H9 (cell line): ENCODE results near the gene HEXD. TPM values are rescaled to one million over a fixed set of nuclear protein-coding genes. Genes with fewer than 3 reads are reported as not detected.

ENCODE experiments used
- DNase-seq: peaks from one replicate; pipeline ENCODE4 v3.0.0-alpha.2; 2017
- H2AFZ ChIP-seq: one replicate; pipeline ENCODE4 v1.6.1; 2013; ENCODE audit warnings: mild to moderate bottlenecking, low read length, control low read depth, moderate library complexity
- H2AK5ac ChIP-seq: 2 replicates; pipeline ENCODE4 v1.6.1; 2013; ENCODE audit warnings: low read length, control low read depth, mixed read lengths; ENCODE audit not compliant: insufficient read length
- H2BK120ac ChIP-seq: one replicate; pipeline ENCODE4 v1.6.1; 2013; ENCODE audit warnings: low read depth, mild to moderate bottlenecking, low read length, control low read depth, inconsistent platforms; ENCODE audit not compliant: poor library complexity, severe bottlenecking
- H2BK12ac ChIP-seq: 2 replicates; pipeline ENCODE4 v1.6.1; 2013; ENCODE audit warnings: low read length, control low read depth, mixed read lengths, low read depth; ENCODE audit not compliant: insufficient read length
- H2BK15ac ChIP-seq: 2 replicates; pipeline ENCODE4 v1.6.1; 2013; ENCODE audit warnings: low read depth, low read length, control low read depth
- H2BK20ac ChIP-seq: one replicate; pipeline ENCODE4 v1.6.1; 2013; ENCODE audit warnings: low read depth, mild to moderate bottlenecking, low read length, control low read depth, inconsistent platforms; ENCODE audit not compliant: poor library complexity, severe bottlenecking
- H2BK5ac ChIP-seq: 2 replicates; pipeline ENCODE4 v1.6.1; 2013; ENCODE audit warnings: low read length, control low read depth, mixed read lengths; ENCODE audit not compliant: insufficient read length
- H3K14ac ChIP-seq: 2 replicates; pipeline ENCODE4 v1.6.1; 2013; ENCODE audit warnings: low read length, control low read depth; ENCODE audit not compliant: insufficient read depth
- H3K18ac ChIP-seq: 2 replicates; pipeline ENCODE4 v1.6.1; 2013; ENCODE audit warnings: low read depth, mild to moderate bottlenecking, mixed read lengths, low read length, control low read depth; ENCODE audit not compliant: insufficient read length
- H3K23ac ChIP-seq: 2 replicates; pipeline ENCODE4 v1.6.1; 2013; ENCODE audit warnings: low read length, control low read depth, mixed read lengths, low read depth; ENCODE audit not compliant: insufficient read length
- H3K23me2 ChIP-seq: 2 replicates; pipeline ENCODE4 v1.6.1; 2013; ENCODE audit warnings: low read depth, mild to moderate bottlenecking, mixed read lengths, low read length, control low read depth; ENCODE audit not compliant: insufficient read length, poor library complexity, severe bottlenecking
- H3K27ac ChIP-seq: 2 replicates; pipeline ENCODE4 v1.5.1; 2013; ENCODE audit warnings: low read length, control low read depth, mixed read lengths, low read depth; ENCODE audit not compliant: insufficient read length
- H3K27me3 ChIP-seq: 2 replicates; pipeline ENCODE4 v1.6.1; 2013; ENCODE audit warnings: low read length, control low read depth, inconsistent platforms; ENCODE audit not compliant: insufficient read depth
- H3K4ac ChIP-seq: 2 replicates; pipeline ENCODE4 v1.6.1; 2013; ENCODE audit warnings: low read depth, mild to moderate bottlenecking, control low read depth, inconsistent platforms, low read length, moderate library complexity
- H3K4me1 ChIP-seq: 2 replicates; pipeline ENCODE4 v1.6.1; 2013; ENCODE audit warnings: low read length, control low read depth, inconsistent platforms; ENCODE audit not compliant: insufficient read depth
- H3K4me2 ChIP-seq: 2 replicates; pipeline ENCODE4 v1.6.1; 2013; ENCODE audit warnings: low read length, control low read depth, mixed read lengths; ENCODE audit not compliant: insufficient read length, insufficient read depth
- H3K56ac ChIP-seq: 2 replicates; pipeline ENCODE4 v1.6.1; 2013; ENCODE audit warnings: low read depth, mild to moderate bottlenecking, mixed read lengths, low read length, control low read depth; ENCODE audit not compliant: insufficient read length
- H3K79me1 ChIP-seq: 2 replicates; pipeline ENCODE4 v1.6.1; 2013; ENCODE audit warnings: low read depth, mild to moderate bottlenecking, moderate library complexity, low read length, control low read depth, inconsistent platforms; ENCODE audit not compliant: insufficient read depth, poor library complexity, severe bottlenecking
- H3K79me2 ChIP-seq: 2 replicates; pipeline ENCODE4 v1.6.1; 2013; ENCODE audit warnings: low read length, control low read depth, inconsistent platforms; ENCODE audit not compliant: insufficient read depth
- H3K9ac ChIP-seq: 2 replicates; pipeline ENCODE4 v1.6.1; 2013; ENCODE audit warnings: low read length, control low read depth, mixed read lengths; ENCODE audit not compliant: insufficient read length; ENCODE audit errors: extremely low read depth
- H3K9me3 ChIP-seq: one replicate; pipeline ENCODE4 v1.6.1; 2013; ENCODE audit warnings: low read depth, low read length, inconsistent platforms; ENCODE audit not compliant: control insufficient read depth
- H3T11ph ChIP-seq: one replicate; pipeline ENCODE4 v1.6.1; 2013; ENCODE audit warnings: mild to moderate bottlenecking, low read length, control low read depth, inconsistent platforms
- H4K20me1 ChIP-seq: one replicate; pipeline ENCODE4 v1.6.1; 2013; ENCODE audit not compliant: control insufficient read depth, insufficient read length, insufficient read depth
- H4K5ac ChIP-seq: 2 replicates; pipeline ENCODE4 v1.6.1; 2013; ENCODE audit warnings: low read depth, mild to moderate bottlenecking, mixed read lengths, low read length, control low read depth; ENCODE audit not compliant: insufficient read length
- H4K8ac ChIP-seq: replicated peaks from 2 replicates; pipeline ENCODE4 v1.6.1; 2013; ENCODE audit warnings: low read length, control low read depth, mixed read lengths, low read depth; ENCODE audit not compliant: insufficient read length
- H4K91ac ChIP-seq: 2 replicates; pipeline ENCODE4 v1.6.1; 2013; ENCODE audit warnings: low read depth, mild to moderate bottlenecking, moderate library complexity, mixed read lengths, low read length, control low read depth; ENCODE audit not compliant: insufficient read length
- H3K27ac Mint-ChIP-seq, 3 experiments: 2 replicates in 2 of 3; 3 replicates in 1 of 3; pipeline ENCODE4 v1.8.0; 2020 to 2021; ENCODE audit warnings: mixed read lengths in 3 of 3, mild to moderate bottlenecking in 1 of 3, moderate library complexity in 1 of 3
- H3K27me3 Mint-ChIP-seq: 2 replicates; pipeline ENCODE4 v1.8.0; 2021; ENCODE audit warnings: low read depth, mild to moderate bottlenecking, moderate library complexity, mixed read lengths
- H3K36me3 Mint-ChIP-seq, 3 experiments: 2 replicates in 2 of 3; 3 replicates in 1 of 3; pipeline ENCODE4 v1.8.0; 2020 to 2021; ENCODE audit warnings: low read depth in 3 of 3, mixed read lengths in 3 of 3; ENCODE audit not compliant: insufficient read depth in 1 of 3
- H3K4me1 Mint-ChIP-seq, 2 experiments: 2 replicates each; pipeline ENCODE4 v1.8.0; 2020; ENCODE audit warnings: mixed read lengths in 2 of 2
- H3K4me3 Mint-ChIP-seq, 2 experiments: 2 replicates in 1 of 2; 3 replicates in 1 of 2; pipeline ENCODE4 v1.8.0; 2020 to 2021; ENCODE audit warnings: mild to moderate bottlenecking in 2 of 2, mixed read lengths in 2 of 2, moderate library complexity in 1 of 2
- H3K9me3 Mint-ChIP-seq, 2 experiments: 2 replicates in 1 of 2; 3 replicates in 1 of 2; pipeline ENCODE4 v1.8.0; 2020; ENCODE audit warnings: mild to moderate bottlenecking in 2 of 2, mixed read lengths in 2 of 2, moderate library complexity in 1 of 2
- CTCF ChIP-seq: fragments of 200-600 bp; sonication (generic); conservative IDR thresholded peaks from 3 replicates; pipeline ENCODE4 v1.8.0; 2021; ENCODE audit warnings: antibody characterized with exemption, mild to moderate bottlenecking
- WGBS: extraction: QIAGEN DNeasy Blood & Tissue Kit; methylation state at CpG from one replicate; pipeline ENCODE4 v1.1.7; 2013; ENCODE audit warnings: missing lambda C conversion rate, low lambda C conversion rate, mixed read lengths; ENCODE audit not compliant: insufficient read length; ENCODE audit errors: extremely low coverage; 5-methylcytosine and 5-hydroxymethylcytosine counted together
- total RNA-seq: library from RNA; stranded (reverse); gene quantifications from 2 replicates; pipeline ENCODE4 v1.2.1, GENCODE V29; 2021

Gene HEXD
- total RNA-seq, 1 experiment from 2014 or later, result 23.2 TPM

- no peak overlapping the region for H4K91ac ChIP-seq
- H3K79me2 ChIP-seq, result no peaks in the 10 kb centered on the region
- no peak overlapping the region for H2AFZ ChIP-seq
- no peak overlapping the region for H2BK12ac ChIP-seq
- H3K27me3 Mint-ChIP-seq, result no peaks in the 10 kb centered on the region
- H3K36me3 Mint-ChIP-seq, result peaks cover 2 to 23% (median 21%) of the 10 kb centered on the region in 3 experiments
- no peaks in the 10 kb centered on the region for H3K27me3 ChIP-seq
- H3K14ac ChIP-seq, result no peak overlapping the region
- H2BK120ac ChIP-seq, result no peak overlapping the region
- H3K27ac ChIP-seq, result no peak overlapping the region
- no peaks in the 10 kb centered on the region for H3K79me1 ChIP-seq
- no CpG with 5 or more reads among the region's 13 CpGs for WGBS
- no peak overlapping the region for H3K56ac ChIP-seq
- H3K4me1 ChIP-seq, result no peaks in the 10 kb centered on the region
- no peak for TF ChIP-seq CTCF
- H2AK5ac ChIP-seq, result no peak overlapping the region
- no peak overlapping the region for H2BK15ac ChIP-seq
- no peak overlapping the region for H3K4ac ChIP-seq
- no peak overlapping the region for H4K5ac ChIP-seq
- no peaks in the 10 kb centered on the region for H3K9me3 ChIP-seq
- no peaks in the 10 kb centered on the region for H3K23me2 ChIP-seq
- H4K8ac ChIP-seq, result no peak overlapping the region
- H3K9ac ChIP-seq, result no peak overlapping the region
- no peaks in the 10 kb centered on the region for H3K9me3 Mint-ChIP-seq
- H3K4me2 ChIP-seq, result no peak overlapping the region
- H3K23ac ChIP-seq, result no peak overlapping the region
- no peaks in the 10 kb centered on the region; a peak in 1 of 4 replicates for H3K4me1 Mint-ChIP-seq
- no peak overlapping the region for H3T11ph ChIP-seq
- H2BK20ac ChIP-seq, result no peak overlapping the region
- H3K27ac Mint-ChIP-seq, result no peak overlapping the region
- no peak overlapping the region for H3K18ac ChIP-seq
- no peak overlapping the region for H3K4me3 Mint-ChIP-seq
- DNase-seq, result no peak
- H4K20me1 ChIP-seq, result no peaks in the 10 kb centered on the region
- H2BK5ac ChIP-seq, result no peak overlapping the region
Observed at GRCh38 chr17:82399041-82399441, 19.1 kb upstream of the HEXD start.
